ENCODE results near the gene LTA4H.
"Not testable (repeated sequence)": the region's sequence is repeated elsewhere in the genome, so short reads cannot be mapped to it uniquely, and the experiment has no call there.

Gene LTA4H

GRCh38 chr12:96068111-96068510 is 32.7 kb upstream of the LTA4H start:
- in situ Hi-C loops (cut with MboI; ENCODE audit: low sequenced_read_pairs) = no loop called here
- Histone ChIP-seq H3K36me3 (replicated peaks) (no peaks in the 10 kb centered on the region), H3K4me3 (no peak overlapping the region), H3K27me3 (ENCODE audit: low read depth) (no peaks in the 10 kb centered on the region), H3K9me3 (no peaks in the 10 kb centered on the region), H3K4me1 (peaks cover 2% of the 10 kb centered on the region; the same call in 1 of the 2 replicates)
- no peak for DNase-seq (ENCODE audit: low spot score in 2 of 2)

GRCh38 chr12:96065776-96066175 is 30.4 kb upstream of the LTA4H start:
- H3K4me1 ChIP-seq; DNase-seq (ENCODE audit: low spot score in 2 of 2); H3K9me3 ChIP-seq; H3K36me3 ChIP-seq (replicated peaks); H3K4me3 ChIP-seq; H3K27me3 ChIP-seq (ENCODE audit: low read depth); in situ Hi-C loops (cut with MboI; ENCODE audit: low sequenced_read_pairs): not testable (repeated sequence)

- Histone ChIP-seq H3K4me1 (no peaks in the 10 kb centered on the region), H3K27me3 (ENCODE audit: low read depth) (no peaks in the 10 kb centered on the region), H3K4me3 (no peak overlapping the region), H3K9me3 (no peaks in the 10 kb centered on the region), H3K36me3 (replicated peaks) (no peaks in the 10 kb centered on the region)
- DNase-seq (ENCODE audit: low spot score in 2 of 2) = no peak
- in situ Hi-C loops (cut with MboI; ENCODE audit: low sequenced_read_pairs) = loop anchor here (5.0 kb wide), 2 partner anchors 147 to 452 kb away; no protein-coding TSS in a partner anchor
Observed at GRCh38 chr12:96064966-96065365, 29.6 kb upstream of the LTA4H start.

- H3K27me3 ChIP-seq (ENCODE audit: low read depth) = no peaks in the 10 kb centered on the region
- no peak for DNase-seq (ENCODE audit: low spot score in 2 of 2)
- H3K9me3 ChIP-seq = no peaks in the 10 kb centered on the region
- no peak overlapping the region for H3K4me3 ChIP-seq
- H3K36me3 ChIP-seq (replicated peaks) = no peaks in the 10 kb centered on the region
- in situ Hi-C loops (cut with MboI; ENCODE audit: low sequenced_read_pairs) = loop anchor here (5.0 kb wide), 2 partner anchors 148 to 453 kb away; no protein-coding TSS in a partner anchor
- no peaks in the 10 kb centered on the region for H3K4me1 ChIP-seq
Observed at GRCh38 chr12:96064271-96064670, 28.9 kb upstream of the LTA4H start.

- no peak for DNase-seq (ENCODE audit: low spot score in 2 of 2)
- in situ Hi-C loops (cut with MboI; ENCODE audit: low sequenced_read_pairs) = loop anchor here (5.0 kb wide), 2 partner anchors 149 to 454 kb away; no protein-coding TSS in a partner anchor
- H3K9me3 ChIP-seq = no peaks in the 10 kb centered on the region
Observed at GRCh38 chr12:96063046-96063445, 27.7 kb upstream of the LTA4H start.

GRCh38 chr12:96061864-96062453 is 26.6 kb upstream of the LTA4H start:
- no peaks in the 10 kb centered on the region for H3K9me3 ChIP-seq
- peak; percentile 61 to 75 for DNase-seq (ENCODE audit: low spot score in 2 of 2)
- H3K27me3 ChIP-seq (ENCODE audit: low read depth) = no peaks in the 10 kb centered on the region
- in situ Hi-C loops (cut with MboI; ENCODE audit: low sequenced_read_pairs) = loop anchor here (5.0 kb wide), 2 partner anchors 150 to 455 kb away; no protein-coding TSS in a partner anchor
- H3K4me3 ChIP-seq = no peak overlapping the region
- no peaks in the 10 kb centered on the region for H3K4me1 ChIP-seq
- no peaks in the 10 kb centered on the region for H3K36me3 ChIP-seq (replicated peaks)

More at GRCh38 chr12:96063046-96063445, 27.7 kb upstream of the LTA4H start:
- Histone ChIP-seq H3K36me3 (replicated peaks) (no peaks in the 10 kb centered on the region), H3K4me1 (no peaks in the 10 kb centered on the region), H3K27me3 (ENCODE audit: low read depth) (no peaks in the 10 kb centered on the region), H3K4me3 (no peak overlapping the region)

- DNase-seq (ENCODE audit: low spot score in 2 of 2) = no peak
- no peaks in the 10 kb centered on the region for H3K4me1 ChIP-seq
- in situ Hi-C loops (cut with MboI; ENCODE audit: low sequenced_read_pairs) = loop anchor here (5.0 kb wide), 2 partner anchors 151 to 456 kb away; no protein-coding TSS in a partner anchor
- no peak overlapping the region for H3K4me3 ChIP-seq
- no peaks in the 10 kb centered on the region for H3K36me3 ChIP-seq (replicated peaks)
- no peaks in the 10 kb centered on the region; the same call in 1 of the 2 replicates for H3K9me3 ChIP-seq
- H3K27me3 ChIP-seq (ENCODE audit: low read depth) = no peaks in the 10 kb centered on the region
Observed at GRCh38 chr12:96061323-96061722, 25.9 kb upstream of the LTA4H start.

GRCh38 chr12:96060041-96060440 is 24.7 kb upstream of the LTA4H start:
- Histone ChIP-seq H3K36me3 (replicated peaks) (no peaks in the 10 kb centered on the region), H3K9me3 (no peaks in the 10 kb centered on the region; the same call in 1 of the 2 replicates), H3K4me3 (no peak overlapping the region), H3K27me3 (ENCODE audit: low read depth) (no peaks in the 10 kb centered on the region), H3K4me1 (no peaks in the 10 kb centered on the region)
- no peak for DNase-seq (ENCODE audit: low spot score in 2 of 2)
- in situ Hi-C loops (cut with MboI; ENCODE audit: low sequenced_read_pairs) = loop anchor here (5.0 kb wide), 2 partner anchors 152 to 457 kb away; no protein-coding TSS in a partner anchor

- H3K36me3 ChIP-seq (replicated peaks) = no peaks in the 10 kb centered on the region
- H3K4me3 ChIP-seq = no peak overlapping the region
- DNase-seq (ENCODE audit: low spot score in 2 of 2) = no peak
- H3K27me3 ChIP-seq (ENCODE audit: low read depth) = no peaks in the 10 kb centered on the region; the same call in 1 of the 2 replicates
- H3K4me1 ChIP-seq = no peaks in the 10 kb centered on the region
- in situ Hi-C loops (cut with MboI; ENCODE audit: low sequenced_read_pairs) = no loop called here
- H3K9me3 ChIP-seq = no peaks in the 10 kb centered on the region; the same call in 1 of the 2 replicates
Observed at GRCh38 chr12:96057986-96058553, 22.7 kb upstream of the LTA4H start.

GRCh38 chr12:96056646-96057455 is 21.5 kb upstream of the LTA4H start:
- Histone ChIP-seq H3K36me3 (replicated peaks) (no peaks in the 10 kb centered on the region), H3K4me1 (no peaks in the 10 kb centered on the region), H3K4me3 (no peak overlapping the region), H3K27me3 (ENCODE audit: low read depth) (peaks cover 3% of the 10 kb centered on the region; the same call in 1 of the 2 replicates), H3K9me3 (no peaks in the 10 kb centered on the region; the same call in 1 of the 2 replicates)
- in situ Hi-C loops (cut with MboI; ENCODE audit: low sequenced_read_pairs) = no loop called here
- no peak for DNase-seq (ENCODE audit: low spot score in 2 of 2)

- no peak for DNase-seq (ENCODE audit: low spot score in 2 of 2)
- in situ Hi-C loops (cut with MboI; ENCODE audit: low sequenced_read_pairs) = no loop called here
- H3K4me3 ChIP-seq = no peak overlapping the region
- H3K4me1 ChIP-seq = no peaks in the 10 kb centered on the region
- no peaks in the 10 kb centered on the region for H3K36me3 ChIP-seq (replicated peaks)
- no peaks in the 10 kb centered on the region; the same call in 1 of the 2 replicates for H3K9me3 ChIP-seq
- peaks cover 3% of the 10 kb centered on the region; the same call in 1 of the 2 replicates for H3K27me3 ChIP-seq (ENCODE audit: low read depth)
Observed at GRCh38 chr12:96054244-96054610, 18.8 kb upstream of the LTA4H start.

- no peaks in the 10 kb centered on the region for H3K4me1 ChIP-seq
- DNase-seq (ENCODE audit: low spot score in 2 of 2) = no peak
- no peaks in the 10 kb centered on the region; the same call in 1 of the 2 replicates for H3K9me3 ChIP-seq
- in situ Hi-C loops (cut with MboI; ENCODE audit: low sequenced_read_pairs) = no loop called here
- no peak overlapping the region for H3K4me3 ChIP-seq
- no peaks in the 10 kb centered on the region for H3K36me3 ChIP-seq (replicated peaks)
- peaks cover 3% of the 10 kb centered on the region; the same call in 1 of the 2 replicates for H3K27me3 ChIP-seq (ENCODE audit: low read depth)
Observed at GRCh38 chr12:96053476-96054243, 18.3 kb upstream of the LTA4H start.
